HL-60 (cell line): ENCODE results near the gene POC1A.

Source experiments
- DNase-seq, 2 experiments: peaks; one replicate each; pipeline ENCODE4 v3.0.0-alpha.2; 2010 to 2020; ENCODE audit warnings: low read depth in 1 of 2, low spot score in 1 of 2
- H3K27ac ChIP-seq: fragments of 250-450 bp; sonication (Bioruptor Pico); replicated peaks from 2 replicates; pipeline ENCODE4 v1.5.1; 2020; ENCODE audit warnings: mild to moderate bottlenecking, moderate library complexity
- H3K27me3 ChIP-seq: fragments of 250-450 bp; sonication (Bioruptor Pico); 2 replicates; pipeline ENCODE4 v1.5.1; 2021; ENCODE audit warnings: mild to moderate bottlenecking, moderate library complexity; ENCODE audit not compliant: insufficient read depth, poor library complexity, severe bottlenecking
- H3K4me3 ChIP-seq: replicated peaks from 2 replicates; pipeline ENCODE4 v1.5.1; 2011; ENCODE audit warnings: mild to moderate bottlenecking, control low read depth, low read length; ENCODE audit not compliant: insufficient read depth
- CTCF ChIP-seq: IDR thresholded peaks from one replicate; pipeline ENCODE4 v1.5.1; 2011; ENCODE audit warnings: low read length, control low read depth, inconsistent platforms; ENCODE audit not compliant: insufficient read depth
- GABPA ChIP-seq: IDR thresholded peaks from 2 replicates; pipeline ENCODE4 v1.6.1; 2012; ENCODE audit warnings: low read depth
- POLR2AphosphoS5 ChIP-seq: IDR thresholded peaks from 2 replicates; pipeline ENCODE4 v1.6.1; 2012; ENCODE audit warnings: low read depth
- SPI1 ChIP-seq: IDR thresholded peaks from 2 replicates; pipeline ENCODE4 v1.6.1; 2012; ENCODE audit warnings: low read depth, mild to moderate bottlenecking, borderline replicate concordance
- TF ChIP-seq, protein P1 (sequence below): IDR thresholded peaks from 2 replicates; pipeline ENCODE4 v1.6.1; 2012; ENCODE audit warnings: low read depth; ENCODE audit not compliant: insufficient replicate concordance

Gene POC1A

DNA sequence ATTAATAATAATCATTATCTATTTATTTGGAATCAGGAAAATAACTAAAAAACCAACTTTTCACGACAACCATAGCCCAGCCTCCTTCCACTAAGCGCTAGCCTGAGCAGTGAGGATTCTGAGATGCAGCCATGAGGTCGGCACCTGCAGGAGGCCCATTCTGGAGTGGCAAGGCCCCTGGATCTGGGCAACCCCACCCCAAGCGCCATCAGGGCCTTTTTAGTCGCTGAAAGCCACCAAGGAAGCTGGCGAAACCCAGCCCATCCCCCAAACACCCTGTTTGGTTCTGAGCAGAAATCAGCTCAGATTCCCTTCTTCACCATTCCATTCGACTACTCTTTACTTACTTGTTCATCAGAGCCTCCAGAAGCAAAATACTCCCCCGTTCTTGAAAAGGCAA lies 29.5 kb downstream of the POC1A start:
- no peak overlapping the region for H3K4me3 ChIP-seq
- H3K27me3 ChIP-seq: no peaks in the 10 kb centered on the region
- H3K27ac ChIP-seq: no peak overlapping the region
- no peak for TF ChIP-seq POLR2AphosphoS5
- no peak for TF ChIP-seq CTCF
- TF ChIP-seq, protein P1, sequence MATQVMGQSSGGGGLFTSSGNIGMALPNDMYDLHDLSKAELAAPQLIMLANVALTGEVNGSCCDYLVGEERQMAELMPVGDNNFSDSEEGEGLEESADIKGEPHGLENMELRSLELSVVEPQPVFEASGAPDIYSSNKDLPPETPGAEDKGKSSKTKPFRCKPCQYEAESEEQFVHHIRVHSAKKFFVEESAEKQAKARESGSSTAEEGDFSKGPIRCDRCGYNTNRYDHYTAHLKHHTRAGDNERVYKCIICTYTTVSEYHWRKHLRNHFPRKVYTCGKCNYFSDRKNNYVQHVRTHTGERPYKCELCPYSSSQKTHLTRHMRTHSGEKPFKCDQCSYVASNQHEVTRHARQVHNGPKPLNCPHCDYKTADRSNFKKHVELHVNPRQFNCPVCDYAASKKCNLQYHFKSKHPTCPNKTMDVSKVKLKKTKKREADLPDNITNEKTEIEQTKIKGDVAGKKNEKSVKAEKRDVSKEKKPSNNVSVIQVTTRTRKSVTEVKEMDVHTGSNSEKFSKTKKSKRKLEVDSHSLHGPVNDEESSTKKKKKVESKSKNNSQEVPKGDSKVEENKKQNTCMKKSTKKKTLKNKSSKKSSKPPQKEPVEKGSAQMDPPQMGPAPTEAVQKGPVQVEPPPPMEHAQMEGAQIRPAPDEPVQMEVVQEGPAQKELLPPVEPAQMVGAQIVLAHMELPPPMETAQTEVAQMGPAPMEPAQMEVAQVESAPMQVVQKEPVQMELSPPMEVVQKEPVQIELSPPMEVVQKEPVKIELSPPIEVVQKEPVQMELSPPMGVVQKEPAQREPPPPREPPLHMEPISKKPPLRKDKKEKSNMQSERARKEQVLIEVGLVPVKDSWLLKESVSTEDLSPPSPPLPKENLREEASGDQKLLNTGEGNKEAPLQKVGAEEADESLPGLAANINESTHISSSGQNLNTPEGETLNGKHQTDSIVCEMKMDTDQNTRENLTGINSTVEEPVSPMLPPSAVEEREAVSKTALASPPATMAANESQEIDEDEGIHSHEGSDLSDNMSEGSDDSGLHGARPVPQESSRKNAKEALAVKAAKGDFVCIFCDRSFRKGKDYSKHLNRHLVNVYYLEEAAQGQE: no peak
- TF ChIP-seq SPI1: no peak
- no peak for TF ChIP-seq GABPA
- no peak for DNase-seq

- TF ChIP-seq, protein P1: no peak
- no peak for TF ChIP-seq SPI1
- TF ChIP-seq CTCF: no peak
- no peak for TF ChIP-seq POLR2AphosphoS5
- no peak for TF ChIP-seq GABPA
- Histone ChIP-seq H3K27me3 (no peaks in the 10 kb centered on the region), H3K27ac (no peak overlapping the region), H3K4me3 (no peak overlapping the region)
- no peak for DNase-seq
These were observed 30.1 kb downstream of the POC1A start for GRCh38 chr3:52124126-52124525.

DNA sequence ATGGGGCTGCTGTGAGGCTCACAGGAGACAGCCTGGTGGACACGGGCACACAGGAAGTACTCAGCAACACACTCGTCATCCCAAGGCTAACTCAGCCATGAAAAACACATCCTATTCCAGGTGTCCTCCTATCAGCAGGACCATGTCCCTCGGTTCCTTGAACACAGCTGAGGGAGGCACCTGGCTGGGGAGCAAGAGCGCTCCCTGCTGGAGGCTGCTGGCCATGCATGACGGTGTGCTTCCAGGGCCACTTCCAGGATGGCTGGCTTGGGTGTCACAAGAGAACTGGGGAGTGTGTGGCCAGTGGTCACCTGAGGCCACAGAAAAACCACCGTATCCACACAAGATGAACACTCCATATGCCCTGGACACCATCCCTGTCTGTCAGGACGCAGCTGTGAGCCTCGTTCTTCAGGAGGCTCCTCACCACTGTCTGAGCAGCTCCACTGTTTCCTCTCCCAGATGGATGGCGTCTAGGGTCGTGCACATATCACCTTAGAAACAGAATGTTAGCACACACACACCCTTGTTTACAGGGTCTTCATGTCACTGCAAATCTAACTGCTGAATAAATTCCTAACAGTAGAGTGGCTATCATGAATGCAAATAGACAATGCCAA lies 31.0 kb downstream of the POC1A start:
- TF ChIP-seq CTCF: peak; percentile 98
- TF ChIP-seq POLR2AphosphoS5: no peak

GRCh38 chr3:52122491-52122890 lies 31.7 kb downstream of the POC1A start:
- TF ChIP-seq, protein P1: no peak
- TF ChIP-seq SPI1 (no peak), POLR2AphosphoS5 (no peak), GABPA (no peak), CTCF (no peak)
- no peak for DNase-seq
- no peak overlapping the region for H3K4me3 ChIP-seq
- H3K27me3 ChIP-seq: no peaks in the 10 kb centered on the region
- peak overlapping the region; percentile 77 for H3K27ac ChIP-seq

More for the DNA sequence above, 31.0 kb downstream of the POC1A start:
- H3K4me3 ChIP-seq: no peak overlapping the region
- DNase-seq: peak; percentile 71 to 83
- H3K27me3 ChIP-seq: no peaks in the 10 kb centered on the region
- H3K27ac ChIP-seq: no peak overlapping the region
